Stimulated activated CD8-positive, alpha-beta memory T cell treated with anti-CD3 and anti-CD28 coated beads, Interleukin-15, amount 100 ng/mL, for 1 hour (primary cell): Measurements from ENCODE around the gene ASB11.
"Not testable (repeated sequence)": the region's sequence is repeated elsewhere in the genome, so short reads cannot be mapped to it uniquely, and the experiment has no call there.

ENCODE experiments used
- DNase-seq: peaks from one replicate; pipeline ENCODE4 v3.0.0-alpha.2; 2020; ENCODE audit warnings: low read depth

The ASB11 gene

GRCh38 chrX:15305899-15306298, 9.5 kb downstream of the ASB11 start:
- DNase-seq: not testable (repeated sequence)

- DNase-seq: no peak
Measured at GRCh38 chrX:15301924-15302323, 13.5 kb downstream of the ASB11 start.

GRCh38 chrX:15299941-15300851, 15.2 kb downstream of the ASB11 start:
- no peak for DNase-seq

GRCh38 chrX:15298780-15299179, 16.7 kb downstream of the ASB11 start:
- no peak for DNase-seq

GRCh38 chrX:15298201-15298600, 17.2 kb downstream of the ASB11 start:
- no peak for DNase-seq

- DNase-seq: no peak
Measured at GRCh38 chrX:15293451-15293850, 22.0 kb downstream of the ASB11 start.

- no peak for DNase-seq
Measured at GRCh38 chrX:15292861-15293260, 22.6 kb downstream of the ASB11 start.

- DNase-seq: no peak
Measured at GRCh38 chrX:15277604-15278003, 37.8 kb downstream of the ASB11 start.

- DNase-seq: no peak
Measured at GRCh38 chrX:15274946-15275345, 40.5 kb downstream of the ASB11 start.

- DNase-seq: not testable (repeated sequence)
Measured at GRCh38 chrX:15273275-15273674, 42.2 kb downstream of the ASB11 start.

- no peak for DNase-seq
Measured at GRCh38 chrX:15271757-15272156, 43.7 kb downstream of the ASB11 start.

- DNase-seq: no peak
Measured at GRCh38 chrX:15269618-15270521, 45.6 kb downstream of the ASB11 start, which contains the start of gene ASB9. TSS of gene ASB9 (minus strand) at chrX:15270083. CDS start at chrX:15269874, 209 bp downstream.

GRCh38 chrX:15269120-15269519, 46.3 kb downstream of the ASB11 start:
- no peak for DNase-seq

- no peak for DNase-seq
Measured at GRCh38 chrX:15254852-15255251, 60.6 kb downstream of the ASB11 start.

GRCh38 chrX:15245896-15246295, 69.5 kb downstream of the ASB11 start:
- DNase-seq: no peak

GRCh38 chrX:15244421-15244820, 71.0 kb downstream of the ASB11 start:
- DNase-seq: no peak

- DNase-seq: peak; percentile 12
Measured at GRCh38 chrX:15242899-15243555, 72.4 kb downstream of the ASB11 start.

GRCh38 chrX:15241301-15241700, 74.1 kb downstream of the ASB11 start:
- DNase-seq: no peak

- no peak for DNase-seq
Measured at GRCh38 chrX:15240414-15240813, 75.0 kb downstream of the ASB11 start.

- DNase-seq: no peak
Measured at GRCh38 chrX:15236146-15236545, 79.3 kb downstream of the ASB11 start.

GRCh38 chrX:15235001-15235400, 80.4 kb downstream of the ASB11 start:
- no peak for DNase-seq

GRCh38 chrX:15233416-15234015, 81.9 kb downstream of the ASB11 start:
- DNase-seq: no peak
